HG03159 (cell line): ENCODE results near the gene NQO1.
"Not testable (repeated sequence)": the region's sequence is repeated elsewhere in the genome, so short reads cannot be mapped to it uniquely, and the experiment has no call there.

Experiments
- ATAC-seq: cut with Tn5 transposase; IDR thresholded peaks from one replicate; pipeline ENCODE4 v1.9.1; 2021; ENCODE audit warnings: mild to moderate bottlenecking, moderate library complexity; ENCODE audit not compliant: unreplicated experiment

The NQO1 gene

GRCh38 chr16:69726313-69727060 lies at the start of gene NQO1:
TSS of gene NQO1 (minus strand) at chr16:69726560. CDS start at chr16:69726439, 121 bp downstream.
- ATAC-seq, result peak; percentile 99

GRCh38 chr16:69775563-69775962 lies 49.2 kb upstream of the NQO1 start:
- ATAC-seq, result no peak

- ATAC-seq, result no peak
Observed at GRCh38 chr16:69773260-69773947, 47.0 kb upstream of the NQO1 start.

GRCh38 chr16:69771651-69771967 lies 45.2 kb upstream of the NQO1 start:
- ATAC-seq, result no peak

- ATAC-seq, result no peak
Observed at GRCh38 chr16:69769404-69769803, 43.0 kb upstream of the NQO1 start.

DNA sequence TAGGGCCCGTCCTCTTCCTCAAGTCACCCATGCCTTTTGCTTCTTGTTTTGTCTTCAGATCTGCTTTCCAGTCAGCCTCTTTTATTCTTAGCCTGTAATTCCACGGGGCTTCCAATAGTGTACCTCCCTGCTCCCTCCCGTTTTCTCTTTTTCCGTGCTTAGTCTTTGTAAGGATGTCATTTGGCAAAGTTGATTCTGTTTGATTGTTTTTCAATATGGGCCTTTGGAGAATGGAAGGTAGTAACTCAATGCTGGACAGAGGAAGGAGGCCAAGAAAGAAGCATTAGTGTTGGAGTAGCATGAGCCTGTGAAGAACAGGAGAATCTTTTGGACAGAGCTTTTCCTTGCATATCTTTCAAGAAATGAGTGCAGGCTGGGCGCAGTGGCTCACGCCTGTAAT lies 42.3 kb upstream of the NQO1 start:
- ATAC-seq, result no peak

GRCh38 chr16:69767459-69768229 lies 41.3 kb upstream of the NQO1 start:
- no peak for ATAC-seq

DNA sequence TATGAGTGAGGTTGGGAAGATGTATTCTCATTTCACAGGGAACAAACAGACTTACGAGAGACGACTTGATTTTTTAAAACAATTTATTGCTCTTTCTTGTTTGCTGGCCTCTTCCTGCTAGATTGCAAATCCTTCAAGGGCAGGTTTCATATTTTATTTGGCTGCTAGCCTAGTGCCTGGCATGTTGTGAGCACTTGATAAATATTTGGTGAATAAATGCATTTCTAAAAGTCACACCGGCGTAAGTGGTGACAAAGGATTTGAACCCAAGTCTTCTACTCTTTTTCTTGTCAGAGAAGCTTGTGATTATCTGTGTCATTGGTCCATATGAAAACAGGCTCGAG lies 37.2 kb upstream of the NQO1 start:
- no peak for ATAC-seq

- no peak for ATAC-seq
Observed at GRCh38 chr16:69762814-69763598, 36.6 kb upstream of the NQO1 start.

GRCh38 chr16:69761983-69762813 lies 35.8 kb upstream of the NQO1 start, which contains the start of gene WWP2:
TSS of gene WWP2 (plus strand) at chr16:69762332. CDS start at chr16:69787011, 24,679 bp downstream.
- peak; percentile 69 for ATAC-seq

GRCh38 chr16:69757375-69757774 lies 31.0 kb upstream of the NQO1 start:
- ATAC-seq, result not testable (repeated sequence)

GRCh38 chr16:69756705-69757104 lies 30.3 kb upstream of the NQO1 start:
- ATAC-seq, result no peak

DNA sequence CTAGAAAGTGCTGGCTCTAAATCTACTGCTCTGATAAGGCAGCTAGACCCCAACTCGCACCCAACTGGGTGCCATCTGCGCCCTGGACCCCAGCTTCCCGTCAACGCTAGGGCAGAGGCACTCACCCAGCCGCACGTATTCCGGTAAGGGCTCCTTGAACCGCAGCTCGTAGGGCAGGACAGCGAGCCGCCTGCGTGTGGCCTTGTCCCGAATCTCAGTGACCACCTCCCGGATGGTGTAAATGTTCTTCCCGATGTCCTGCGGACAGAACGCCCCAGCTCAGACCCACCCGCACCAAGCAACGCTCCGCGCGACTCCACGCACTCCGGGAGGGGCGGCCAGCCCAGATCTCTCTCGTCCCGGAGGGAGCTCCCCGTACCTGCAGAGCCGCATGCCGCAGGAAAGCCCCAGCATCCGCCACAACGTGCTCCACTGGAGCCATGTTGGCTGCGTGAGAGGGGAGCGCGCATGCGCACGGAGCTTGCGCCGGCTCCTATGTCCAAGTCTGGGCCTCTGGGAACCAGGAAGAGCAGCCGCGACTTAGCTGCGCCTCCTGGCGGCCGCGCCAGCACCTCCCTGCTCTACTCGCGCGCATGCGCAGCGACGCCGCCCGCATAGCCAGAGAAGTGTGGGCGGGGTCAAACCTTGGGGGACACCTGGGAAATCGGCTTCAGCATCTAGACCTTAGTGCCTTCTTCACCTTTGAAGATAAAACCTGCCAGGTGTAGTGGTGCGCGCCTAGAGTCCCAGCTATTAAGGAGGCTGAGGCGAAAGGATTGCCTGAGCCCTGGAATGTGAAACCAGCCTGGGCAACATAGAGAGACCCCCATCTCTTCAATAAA lies 28.3 kb upstream of the NQO1 start, which contains the start of gene NOB1:
Gene NOB1 (minus strand): TSS at position 458 of the 842 bp plus-strand sequence. CDS start 16 bp downstream, at position 442.
- ATAC-seq, result peak; percentile 90

GRCh38 chr16:69754143-69754468 lies 27.7 kb upstream of the NQO1 start:
- no peak for ATAC-seq

DNA sequence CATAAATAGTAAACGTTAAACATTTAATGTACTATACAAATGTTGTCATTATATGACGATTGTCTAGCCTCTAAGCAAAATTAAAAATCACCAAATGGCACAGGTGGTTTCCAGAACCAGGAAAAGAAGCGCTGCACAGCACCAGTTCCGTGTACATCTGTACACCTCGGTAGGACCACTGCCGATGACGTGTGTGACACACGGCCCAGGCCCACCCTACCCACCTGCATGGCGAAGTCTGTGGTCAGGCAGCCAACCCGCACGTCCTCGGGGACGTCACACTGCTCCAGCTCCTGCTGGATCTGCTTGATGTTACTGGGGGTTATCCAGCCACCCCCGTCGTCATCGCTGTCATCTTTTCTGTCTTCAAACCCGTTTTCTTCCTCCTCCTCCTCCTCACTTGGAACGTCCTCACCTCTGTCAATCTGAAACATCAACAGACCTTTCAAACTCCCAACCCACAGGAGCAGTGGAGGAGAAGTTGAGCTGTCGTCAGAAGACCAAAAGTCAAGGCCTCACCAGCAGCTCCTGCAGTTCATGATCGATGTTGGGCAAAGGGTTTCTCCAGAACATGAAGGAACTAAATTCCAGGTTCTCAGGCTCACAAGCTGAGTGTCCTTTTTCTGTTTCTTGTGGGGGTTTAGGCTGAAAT lies 22.5 kb upstream of the NQO1 start:
- ATAC-seq, result no peak

DNA sequence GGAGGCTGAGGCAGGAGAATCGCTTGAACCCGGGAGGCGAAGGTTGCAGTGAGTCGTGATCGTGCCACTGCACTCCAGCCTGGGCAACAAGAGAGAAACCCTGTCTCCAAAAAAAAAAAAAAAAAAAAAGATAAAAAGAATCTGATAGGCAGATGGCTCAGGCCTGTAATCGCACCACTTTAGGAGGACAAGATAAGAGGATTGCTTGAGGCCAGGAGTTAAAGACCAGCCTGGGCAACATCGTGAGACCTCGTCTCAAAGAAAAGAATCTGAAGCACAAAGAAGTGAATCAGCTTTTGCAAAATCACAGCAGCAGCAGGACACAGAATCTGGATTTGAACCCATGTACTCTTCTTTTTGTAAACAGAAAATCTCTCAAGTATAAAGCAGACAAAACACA lies 20.8 kb upstream of the NQO1 start:
- ATAC-seq, result no peak

DNA sequence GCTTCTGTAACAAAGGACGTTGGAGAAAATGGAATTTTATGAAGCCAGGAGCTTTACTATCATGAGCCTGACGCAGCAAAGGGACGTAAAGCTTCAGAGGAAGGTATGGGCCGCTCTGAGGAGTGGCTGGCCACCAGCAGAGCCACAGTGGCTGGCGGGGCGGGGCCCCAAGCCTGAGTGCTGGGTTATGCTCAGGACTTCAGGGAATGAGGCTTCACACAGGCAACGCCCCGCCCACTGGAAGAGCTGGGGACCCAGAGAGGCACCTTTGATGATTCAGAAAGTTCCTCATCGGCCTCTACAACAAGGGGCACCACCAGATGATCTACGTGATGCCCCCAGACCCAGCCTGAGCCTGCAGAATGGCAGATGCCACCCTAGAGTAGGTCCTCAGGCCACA lies 19.6 kb upstream of the NQO1 start:
- no peak for ATAC-seq

- ATAC-seq, result no peak
Observed at GRCh38 chr16:69745232-69745612, 18.9 kb upstream of the NQO1 start.
